Heart left ventricle (tissue), 16 donors: ENCODE data around the gene ABHD14A. TPM values are rescaled to one million over a fixed set of nuclear protein-coding genes. Genes with fewer than 3 reads are reported as not detected.

Experiments used
- ATAC-seq, 4 donors: fragments of 200-7000 bp; cut with Tn5 transposase; one replicate each; pipeline ENCODE4 v1.9.1; 2020 to 2022; ENCODE audit warnings: moderate library complexity in 4 of 4, mild to moderate bottlenecking in 3 of 4, moderate number of reproducible peaks in 1 of 4
- DNase-seq, 5 donors: peaks; one replicate each; pipeline ENCODE4 v3.0.0-alpha.2; 2020
- H3K27ac ChIP-seq, 12 donors: fragments of 200-600 bp; sonication (generic) in 4 of 12; one replicate each; pipeline versions ENCODE4 v1.5.0 to v1.8.0; 2016 to 2022; ENCODE audit warnings: mild to moderate bottlenecking in 2 of 12
- H3K27me3 ChIP-seq, 9 donors: fragments of 200-600 bp; sonication (generic) in 2 of 9; one replicate each; pipeline versions ENCODE4 v1.5.1 to v1.8.0; 2016 to 2022; ENCODE audit warnings: mild to moderate bottlenecking in 3 of 9
- H3K36me3 ChIP-seq, 9 donors: fragments of 200-600 bp; sonication (generic) in 2 of 9; one replicate each; pipeline versions ENCODE4 v1.5.0 to v1.8.0; 2018 to 2022; ENCODE audit warnings: mild to moderate bottlenecking in 2 of 9
- H3K4me1 ChIP-seq, 12 donors: fragments of 200-600 bp; sonication (generic) in 4 of 12; one replicate each; pipeline versions ENCODE4 v1.5.0 to v1.8.0; 2016 to 2022; ENCODE audit warnings: mild to moderate bottlenecking in 3 of 12
- H3K4me3 ChIP-seq, 12 donors: fragments of 200-600 bp; sonication (generic) in 4 of 12; one replicate each; pipeline versions ENCODE4 v1.5.0 to v1.8.0; 2017 to 2022; ENCODE audit warnings: mild to moderate bottlenecking in 9 of 12, moderate library complexity in 4 of 12
- H3K9me3 ChIP-seq, 12 donors: fragments of 200-600 bp; sonication (generic) in 4 of 12; one replicate each; pipeline versions ENCODE4 v1.5.0 to v1.8.0; 2016 to 2022; ENCODE audit warnings: mild to moderate bottlenecking in 1 of 12
- POLR2A ChIP-seq, 2 donors: fragments of 450-650 bp; IDR thresholded peaks; one replicate each; pipeline ENCODE4 v1.6.1; 2017; ENCODE audit warnings: antibody characterized with exemption in 2 of 2, mild to moderate bottlenecking in 2 of 2, moderate library complexity in 2 of 2
- WGBS, 4 donors: extraction: QIAGEN DNeasy Blood & Tissue Kit in 2 of 4; methylation state at CpG; one replicate each; pipeline versions ENCODE4 v1.1.5 to v1.1.7; 2013 to 2018; 5-methylcytosine and 5-hydroxymethylcytosine counted together
- intact Hi-C, 10 donors: fragments of 100-400 bp; cut with DNase I; formaldehyde crosslinking; loops; one replicate each; pipeline versions ENCODE4 v1.11.1 to v1.14.2; 2022
- polyA plus RNA-seq, 2 donors: library from polyadenylated mRNA; stranded (reverse); fragments of 200-250 nt; gene quantifications; one replicate each; pipeline ENCODE4 v1.2.3, GENCODE V29; 2013
- total RNA-seq, 9 donors: library from RNA; depleted of rRNA in 2 of 9; stranded (reverse); fragments of >200 nt in 2 of 9; fragmentation: NEBNext Ultra II Directional in 3 of 9; extraction: Animal tissue kit (Norgen Biotek cat#: 25700) in 3 of 9; gene quantifications; one replicate each; pipeline versions ENCODE4 v1.1.0 to v1.2.4, GENCODE V29; 2016 to 2023
- TF ChIP-seq, protein P1 (sequence below), 12 donors: fragments of 200-600 bp; sonication (generic) in 4 of 12; IDR thresholded peaks; one replicate each; pipeline versions ENCODE4 v1.5.0 to v1.8.0; 2018 to 2022; ENCODE audit warnings: antibody characterized with exemption in 12 of 12, mild to moderate bottlenecking in 5 of 12
- donor health status: ischemic (EF 13 %, LVEDD 7.1; RV severe dilation, severe dysfunction).
- donor health status: healthy with polysubstance abuse.
- donor health status: DM: no; HTN: yes; CAD: no.
- donor health status: DM: no; HTN: no; CAD: no.
- donor health status: ischemic (EF 25% LVEDD 6.9; RV normal size, moderate dysfunction).
- donor health status: ischemic (EF 25% LVEDD 5.7; RV mildly dilated, moderate dysfunction).
- donor health status: healthy.
- donor health status: DM: yes; HTN: yes; CAD: no.
- donor health status: ischemic (EF 35%, LVEDD 5.7; RV mildly dilated, moderate dysfunction).
- donor health status: nonischemic (EF 11% LVEDD 7.7; RV severe dilation, severe dysfunction).
- donor health status: DM: yes; HTN: yes; CAD: no.
- donor health status: PGD.
- donor health status: ischemic (EF 29% LVEDD 5.4; RV normal size, mild dysfunction).
- donor health status: nonischemic (EF 23%, LVEDD 6.1; RV moderate dilation, normal function).

ABHD14A gene
- total and polyA plus RNA-seq, 11 donors = 17.7 to 70.3 (median 22.1) TPM

DNA sequence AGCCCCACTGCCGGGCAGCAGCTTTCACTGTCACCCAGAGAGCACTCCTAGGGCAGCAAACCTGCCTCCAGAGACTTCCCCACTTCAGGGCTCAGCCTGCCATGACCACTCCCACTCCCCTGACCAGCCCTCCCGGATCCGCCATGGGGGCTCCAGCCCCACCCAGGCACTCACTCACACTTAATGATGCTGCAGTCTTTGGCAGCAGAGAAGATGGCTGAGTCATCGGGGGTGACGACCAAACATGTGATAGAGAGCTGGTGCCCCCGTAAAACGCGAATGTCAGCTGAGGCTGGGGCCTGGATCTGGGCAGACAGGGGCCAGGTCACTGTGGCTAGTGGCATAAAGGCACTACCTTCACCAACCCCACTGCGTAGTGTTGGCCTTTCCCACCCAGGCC is 37.9 kb upstream of the ABHD14A start:
- intact Hi-C loops = no loop called here
- ATAC-seq (no peak), DNase-seq (no peak)
- no peaks in the 10 kb centered on the region for H3K9me3 ChIP-seq
- H3K27me3 ChIP-seq = no peaks in the 10 kb centered on the region
- 75 to 87% (median 81%) methylated on average over 8 to 9 of the region's 9 CpGs for WGBS, 4 donors
- H3K36me3 ChIP-seq = peaks cover 0 to 68% (median 51%) of the 10 kb centered on the region in 9 donors
- peaks cover 0 to 16% (median 10%) of the 10 kb centered on the region in 12 donors for H3K4me1 ChIP-seq
- no peak overlapping the region for H3K4me3 ChIP-seq
- TF ChIP-seq POLR2A (IDR thresholded peaks at IDR 0.05) = no peak
- TF ChIP-seq, protein P1, sequence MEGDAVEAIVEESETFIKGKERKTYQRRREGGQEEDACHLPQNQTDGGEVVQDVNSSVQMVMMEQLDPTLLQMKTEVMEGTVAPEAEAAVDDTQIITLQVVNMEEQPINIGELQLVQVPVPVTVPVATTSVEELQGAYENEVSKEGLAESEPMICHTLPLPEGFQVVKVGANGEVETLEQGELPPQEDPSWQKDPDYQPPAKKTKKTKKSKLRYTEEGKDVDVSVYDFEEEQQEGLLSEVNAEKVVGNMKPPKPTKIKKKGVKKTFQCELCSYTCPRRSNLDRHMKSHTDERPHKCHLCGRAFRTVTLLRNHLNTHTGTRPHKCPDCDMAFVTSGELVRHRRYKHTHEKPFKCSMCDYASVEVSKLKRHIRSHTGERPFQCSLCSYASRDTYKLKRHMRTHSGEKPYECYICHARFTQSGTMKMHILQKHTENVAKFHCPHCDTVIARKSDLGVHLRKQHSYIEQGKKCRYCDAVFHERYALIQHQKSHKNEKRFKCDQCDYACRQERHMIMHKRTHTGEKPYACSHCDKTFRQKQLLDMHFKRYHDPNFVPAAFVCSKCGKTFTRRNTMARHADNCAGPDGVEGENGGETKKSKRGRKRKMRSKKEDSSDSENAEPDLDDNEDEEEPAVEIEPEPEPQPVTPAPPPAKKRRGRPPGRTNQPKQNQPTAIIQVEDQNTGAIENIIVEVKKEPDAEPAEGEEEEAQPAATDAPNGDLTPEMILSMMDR (IDR thresholded peaks at IDR 0.05) = no peak
- H3K27ac ChIP-seq = no peak overlapping the region

DNA sequence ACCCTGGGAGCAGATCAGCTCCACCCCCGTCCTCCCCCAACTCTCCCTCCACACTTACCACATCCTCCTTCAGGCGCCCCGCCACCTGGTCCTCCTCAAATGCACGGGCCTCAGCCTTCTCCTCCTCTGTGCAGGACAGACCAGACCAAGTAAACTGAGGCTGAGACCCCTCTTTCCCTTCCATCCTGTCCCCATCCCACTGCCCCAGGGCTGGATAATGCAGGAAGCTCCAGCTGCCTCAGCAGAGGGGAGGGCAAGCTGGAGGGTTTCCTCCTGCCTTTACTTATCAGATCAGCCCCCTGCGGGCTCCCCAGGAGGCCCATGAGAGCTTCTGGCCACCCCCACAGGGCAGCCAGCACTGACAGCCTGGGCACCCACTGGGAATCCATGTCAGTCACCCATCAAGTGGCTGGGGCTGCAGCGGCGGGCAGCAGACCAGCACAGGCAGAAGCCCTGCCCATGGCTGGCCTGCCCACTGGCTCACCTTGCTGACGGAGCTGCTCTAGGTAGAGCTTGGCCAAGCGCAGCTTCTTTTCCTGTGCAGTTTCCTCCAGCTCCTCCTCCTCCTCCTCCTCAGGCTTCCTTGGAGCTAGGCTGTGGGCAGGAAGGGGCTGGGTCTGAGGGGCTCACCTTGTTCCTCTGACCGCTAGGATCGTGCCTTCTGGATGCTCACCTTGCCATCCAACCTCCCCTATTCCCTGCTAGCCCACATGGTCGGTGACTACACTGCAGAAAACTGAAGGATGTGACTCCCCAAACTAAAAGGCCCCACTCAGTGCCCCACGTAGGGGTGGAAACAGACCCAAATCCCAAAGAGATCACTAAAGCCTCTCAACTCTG is 37.0 kb upstream of the ABHD14A start:
- H3K4me1 ChIP-seq = peaks cover 3 to 24% (median 16%) of the 10 kb centered on the region in 12 donors
- ATAC-seq (no peak), DNase-seq (peak in 1 of 5 donors; percentile 14)
- no peak overlapping the region for H3K4me3 ChIP-seq
- H3K27ac ChIP-seq = no peak overlapping the region
- no peaks in the 10 kb centered on the region for H3K27me3 ChIP-seq
- intact Hi-C loops = no loop called here
- H3K36me3 ChIP-seq = peaks cover 0 to 63% (median 48%) of the 10 kb centered on the region in 9 donors
- H3K9me3 ChIP-seq = no peaks in the 10 kb centered on the region
- TF ChIP-seq, protein P1 (IDR thresholded peaks at IDR 0.05) = no peak
- no peak for TF ChIP-seq POLR2A (IDR thresholded peaks at IDR 0.05)
- 81 to 93% (median 87%) methylated on average over 11 to 13 of the region's 13 CpGs for WGBS, 4 donors

DNA sequence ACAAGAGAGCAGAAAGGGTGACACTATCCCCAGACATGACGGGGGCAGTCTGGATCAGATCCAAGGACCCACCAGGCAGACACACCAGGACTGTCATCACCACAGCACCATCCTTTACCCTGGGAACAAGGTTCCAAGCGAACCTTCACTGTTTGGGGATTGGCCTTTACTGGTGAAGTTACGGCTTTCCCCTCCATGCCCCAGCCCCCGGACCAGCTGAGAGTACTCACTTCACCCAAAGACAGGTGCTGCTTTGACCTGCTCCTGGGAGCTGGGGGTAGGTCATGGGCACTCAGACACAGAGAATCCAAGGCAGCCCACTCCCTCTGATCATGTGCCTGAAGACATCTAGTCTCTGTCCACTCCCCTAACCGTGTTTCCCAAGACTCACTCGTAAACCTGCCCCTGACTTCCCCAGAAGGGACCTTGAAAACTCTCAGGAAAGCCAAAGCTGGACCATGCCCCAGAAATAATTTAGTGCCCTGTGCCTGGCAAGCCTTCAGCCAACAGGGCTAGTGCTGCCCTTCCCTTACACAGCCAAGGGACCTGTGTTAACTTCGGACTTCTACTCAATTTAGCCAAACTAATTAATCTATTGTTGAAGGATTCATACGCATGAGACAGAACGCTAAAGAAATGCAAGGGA is 36.0 kb upstream of the ABHD14A start:
- Histone ChIP-seq H3K27ac (no peak overlapping the region), H3K36me3 (peaks cover 0 to 56% (median 41%) of the 10 kb centered on the region in 9 donors), H3K9me3 (no peaks in the 10 kb centered on the region), H3K27me3 (no peaks in the 10 kb centered on the region), H3K4me1 (peaks cover 3 to 32% (median 23%) of the 10 kb centered on the region in 12 donors), H3K4me3 (no peak overlapping the region)
- intact Hi-C loops = no loop called here
- 83 to 92% (median 89%) methylated on average over 9 of the region's 9 CpGs for WGBS, 4 donors
- ATAC-seq (no peak), DNase-seq (peak in 1 of 5 donors; percentile 12)
- no peak for TF ChIP-seq POLR2A (IDR thresholded peaks at IDR 0.05)
- TF ChIP-seq, protein P1 (IDR thresholded peaks at IDR 0.05) = no peak
